Activated CD8-positive, alpha-beta memory T cell treated with anti-CD3 and anti-CD28 coated beads for 24 hours (primary cell): ENCODE data around the gene ATP6AP1.

ENCODE experiments used
- DNase-seq: peaks from one replicate; pipeline ENCODE4 v3.0.0-alpha.2; 2020

Gene ATP6AP1

GRCh38 chrX:154430916-154431315 lies 2.4 kb downstream of the ATP6AP1 start:
- no peak for DNase-seq

- no peak for DNase-seq
These were observed 2.9 kb downstream of the ATP6AP1 start for GRCh38 chrX:154431341-154431740.

GRCh38 chrX:154432210-154432609 lies 3.7 kb downstream of the ATP6AP1 start:
- no peak for DNase-seq

GRCh38 chrX:154433605-154434004 lies 5.1 kb downstream of the ATP6AP1 start:
- DNase-seq: no peak

GRCh38 chrX:154434394-154435168 lies 6.1 kb downstream of the ATP6AP1 start:
- DNase-seq: no peak

GRCh38 chrX:154435171-154435733 lies 6.8 kb downstream of the ATP6AP1 start:
- no peak for DNase-seq

GRCh38 chrX:154436374-154436982 lies 8.0 kb downstream of the ATP6AP1 start:
- DNase-seq: peak; percentile 72

- DNase-seq: peak; percentile 78
These were observed 8.7 kb downstream of the ATP6AP1 start, which contains the start of gene GDI1 for GRCh38 chrX:154436983-154437752. Gene GDI1 (plus strand): TSS chrX:154437154. CDS start chrX:154437255, 101 bp downstream.

GRCh38 chrX:154437971-154438893 lies 9.8 kb downstream of the ATP6AP1 start:
- no peak for DNase-seq

- no peak for DNase-seq
These were observed 11.4 kb downstream of the ATP6AP1 start for GRCh38 chrX:154439841-154440240.

- no peak for DNase-seq
These were observed 12.3 kb downstream of the ATP6AP1 start for GRCh38 chrX:154440623-154441357.

GRCh38 chrX:154441564-154441963 lies 13.1 kb downstream of the ATP6AP1 start:
- no peak for DNase-seq

GRCh38 chrX:154441984-154442707 lies 13.7 kb downstream of the ATP6AP1 start:
- no peak for DNase-seq

- no peak for DNase-seq
These were observed 15.0 kb downstream of the ATP6AP1 start for GRCh38 chrX:154443479-154443910.

GRCh38 chrX:154443992-154444754 lies 15.7 kb downstream of the ATP6AP1 start, which contains the start of gene FAM50A:
Gene FAM50A (plus strand): TSS chrX:154444141. CDS start chrX:154444236, 95 bp downstream.
- DNase-seq: peak; percentile 87

GRCh38 chrX:154444755-154445246 lies 16.3 kb downstream of the ATP6AP1 start:
- DNase-seq: no peak

GRCh38 chrX:154445776-154446175 lies 17.3 kb downstream of the ATP6AP1 start:
- no peak for DNase-seq

GRCh38 chrX:154446430-154446829 lies 18.0 kb downstream of the ATP6AP1 start:
- no peak for DNase-seq

GRCh38 chrX:154448484-154448883 lies 20.0 kb downstream of the ATP6AP1 start:
- no peak for DNase-seq

GRCh38 chrX:154449618-154450017 lies 21.1 kb downstream of the ATP6AP1 start:
- no peak for DNase-seq
